Activated naive CD8-positive, alpha-beta T cell (primary cell): ENCODE measurements around the gene TRMT1.

Source experiments
- H3K27ac Mint-ChIP-seq: one replicate; pipeline ENCODE4 v1.8.0; 2021; ENCODE audit warnings: mixed read lengths
- H3K27me3 Mint-ChIP-seq: one replicate; pipeline ENCODE4 v1.8.0; 2021; ENCODE audit warnings: mixed read lengths
- H3K36me3 Mint-ChIP-seq: one replicate; pipeline ENCODE4 v1.8.0; 2021; ENCODE audit warnings: mixed read lengths
- H3K4me1 Mint-ChIP-seq: one replicate; pipeline ENCODE4 v1.8.0; 2021; ENCODE audit warnings: low read depth, mixed read lengths
- H3K4me3 Mint-ChIP-seq: one replicate; pipeline ENCODE4 v1.8.0; 2021; ENCODE audit warnings: mild to moderate bottlenecking, mixed read lengths
- H3K9me3 Mint-ChIP-seq: one replicate; pipeline ENCODE4 v1.8.0; 2021; ENCODE audit warnings: low read depth, mixed read lengths

Gene TRMT1

GRCh38 chr19:13057147-13057572, 59.4 kb downstream of the TRMT1 start:
- H3K4me3 Mint-ChIP-seq = no peak overlapping the region
- peaks cover 1% of the 10 kb centered on the region for H3K27me3 Mint-ChIP-seq
- H3K36me3 Mint-ChIP-seq = no peaks in the 10 kb centered on the region
- H3K27ac Mint-ChIP-seq = no peak overlapping the region
- H3K4me1 Mint-ChIP-seq = peaks cover 7% of the 10 kb centered on the region
- H3K9me3 Mint-ChIP-seq = no peaks in the 10 kb centered on the region

GRCh38 chr19:13056052-13056660, 60.4 kb downstream of the TRMT1 start:
- H3K4me3 Mint-ChIP-seq = no peak overlapping the region
- no peaks in the 10 kb centered on the region for H3K9me3 Mint-ChIP-seq
- peaks cover 11% of the 10 kb centered on the region for H3K4me1 Mint-ChIP-seq
- H3K36me3 Mint-ChIP-seq = no peaks in the 10 kb centered on the region
- H3K27ac Mint-ChIP-seq = no peak overlapping the region
- H3K27me3 Mint-ChIP-seq = peaks cover 1% of the 10 kb centered on the region

GRCh38 chr19:13055213-13056051, 61.1 kb downstream of the TRMT1 start:
- Mint-ChIP-seq H3K27ac (no peak overlapping the region), H3K4me1 (peaks cover 13% of the 10 kb centered on the region), H3K9me3 (no peaks in the 10 kb centered on the region), H3K36me3 (no peaks in the 10 kb centered on the region), H3K27me3 (peaks cover 1% of the 10 kb centered on the region), H3K4me3 (no peak overlapping the region)
